ENCODE measurements around the gene GDF11. TPM values are rescaled to one million over a fixed set of nuclear protein-coding genes. Genes with fewer than 3 reads are reported as not detected.
A peak's percentile ranks its signal among the peaks of the same experiment; 100 is the strongest.

Gene GDF11
- total RNA-seq, 1 donor from 2014 or later: 1.4 TPM

GRCh38 chr12:55723516-55724225 lies 19.3 kb upstream of the GDF11 start:
- no peak for DNase-seq (ENCODE audit: low read depth in 2 of 2)

GRCh38 chr12:55724226-55724939 lies 18.5 kb upstream of the GDF11 start:
- DNase-seq (ENCODE audit: low read depth in 2 of 2): peak; percentile 77 to 79

GRCh38 chr12:55724940-55725309 lies 18.0 kb upstream of the GDF11 start:
- no peak for DNase-seq (ENCODE audit: low read depth in 2 of 2)

GRCh38 chr12:55725556-55725955 lies 17.4 kb upstream of the GDF11 start:
- no peak for DNase-seq (ENCODE audit: low read depth in 2 of 2)

GRCh38 chr12:55726971-55727370 lies 16.0 kb upstream of the GDF11 start:
- DNase-seq (ENCODE audit: low read depth in 2 of 2): peak in 1 of 2 donors; percentile 21

GRCh38 chr12:55727643-55728185 lies 15.2 kb upstream of the GDF11 start:
- peak; percentile 58 to 59 for DNase-seq (ENCODE audit: low read depth in 2 of 2)

GRCh38 chr12:55728186-55728938 lies 14.6 kb upstream of the GDF11 start:
- DNase-seq (ENCODE audit: low read depth in 2 of 2): peak; percentile 76 to 78

- peak; percentile 91 to 96 for DNase-seq (ENCODE audit: low read depth in 2 of 2)
These were observed 13.7 kb upstream of the GDF11 start, which contains the start of gene CD63 for GRCh38 chr12:55728939-55729818. TSS of gene CD63 (minus strand) at chr12:55729009. CDS start at chr12:55728341, 668 bp downstream.

- DNase-seq (ENCODE audit: low read depth in 2 of 2): peak in 1 of 2 donors; percentile 83
These were observed 12.8 kb upstream of the GDF11 start for GRCh38 chr12:55729819-55730818.

- DNase-seq (ENCODE audit: low read depth in 2 of 2): no peak
These were observed 10.6 kb upstream of the GDF11 start for GRCh38 chr12:55732288-55732687.

GRCh38 chr12:55733021-55733555 lies 9.8 kb upstream of the GDF11 start:
- DNase-seq (ENCODE audit: low read depth in 2 of 2): no peak

- no peak for DNase-seq (ENCODE audit: low read depth in 2 of 2)
These were observed 9.1 kb upstream of the GDF11 start for GRCh38 chr12:55733858-55734257.

GRCh38 chr12:55734595-55734994 lies 8.3 kb upstream of the GDF11 start:
- no peak for DNase-seq (ENCODE audit: low read depth in 2 of 2)

GRCh38 chr12:55736076-55736475 lies 6.8 kb upstream of the GDF11 start:
- no peak for DNase-seq (ENCODE audit: low read depth in 2 of 2)

GRCh38 chr12:55736780-55737580 lies 5.9 kb upstream of the GDF11 start:
- peak; percentile 69 to 81 for DNase-seq (ENCODE audit: low read depth in 2 of 2)

GRCh38 chr12:55737581-55738122 lies 5.3 kb upstream of the GDF11 start:
- DNase-seq (ENCODE audit: low read depth in 2 of 2): no peak

- peak; percentile 72 to 86 for DNase-seq (ENCODE audit: low read depth in 2 of 2)
These were observed 4.5 kb upstream of the GDF11 start for GRCh38 chr12:55738123-55739024.
